Gastroesophageal sphincter (tissue), 3 donors: Measurements from ENCODE around the gene TRIM7.

ENCODE experiments used
- EP300 ChIP-seq: sonication (generic); formaldehyde crosslinking; IDR thresholded peaks from one replicate; pipeline ENCODE4 v1.6.1; 2017; ENCODE audit warnings: antibody characterized with exemption, mild to moderate bottlenecking
- POLR2A ChIP-seq, 2 donors: fragments of 450-650 bp; IDR thresholded peaks; one replicate each; pipeline ENCODE4 v1.6.1; 2017; ENCODE audit warnings: antibody characterized with exemption in 2 of 2, mild to moderate bottlenecking in 2 of 2, moderate library complexity in 1 of 2
- POLR2AphosphoS5 ChIP-seq: sonication (generic); formaldehyde crosslinking; IDR thresholded peaks from one replicate; pipeline ENCODE4 v1.6.1; 2017; ENCODE audit warnings: antibody characterized with exemption
- TF ChIP-seq, protein P1 (sequence below), 4 experiments: fragments of 200-600 bp in 2 of 4; fragments of 450-650 bp in 2 of 4; sonication (generic) in 1 of 4; IDR thresholded peaks; one replicate each; pipeline ENCODE4 v1.5.1; 2017 to 2019; ENCODE audit warnings: antibody characterized with exemption in 4 of 4, mild to moderate bottlenecking in 2 of 4, moderate library complexity in 2 of 4

DNA sequence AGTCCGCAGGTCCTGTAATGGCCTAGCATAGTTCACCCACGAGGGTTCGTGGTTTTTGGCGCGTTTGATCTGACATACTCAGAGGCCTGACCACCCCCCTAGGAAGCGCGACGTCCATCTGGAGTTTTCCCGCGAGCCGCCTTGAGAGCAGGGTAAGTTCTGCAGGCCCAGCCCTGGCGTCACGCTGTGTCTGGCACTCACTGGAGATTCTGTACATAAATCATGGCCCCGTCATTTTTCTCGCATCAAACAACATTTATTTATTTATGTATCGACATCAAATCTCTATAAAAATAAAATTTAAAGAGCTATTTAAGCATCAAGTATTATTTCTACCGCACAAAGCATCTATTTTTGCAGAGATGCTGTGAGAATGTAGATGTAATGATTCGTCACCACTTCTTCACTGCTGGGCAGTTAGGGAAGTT, 17.6 kb upstream of the TRIM7 start:
- no peak for TF ChIP-seq EP300
- no peak for TF ChIP-seq POLR2A (IDR thresholded peaks at IDR 0.05)
- TF ChIP-seq, protein P1, sequence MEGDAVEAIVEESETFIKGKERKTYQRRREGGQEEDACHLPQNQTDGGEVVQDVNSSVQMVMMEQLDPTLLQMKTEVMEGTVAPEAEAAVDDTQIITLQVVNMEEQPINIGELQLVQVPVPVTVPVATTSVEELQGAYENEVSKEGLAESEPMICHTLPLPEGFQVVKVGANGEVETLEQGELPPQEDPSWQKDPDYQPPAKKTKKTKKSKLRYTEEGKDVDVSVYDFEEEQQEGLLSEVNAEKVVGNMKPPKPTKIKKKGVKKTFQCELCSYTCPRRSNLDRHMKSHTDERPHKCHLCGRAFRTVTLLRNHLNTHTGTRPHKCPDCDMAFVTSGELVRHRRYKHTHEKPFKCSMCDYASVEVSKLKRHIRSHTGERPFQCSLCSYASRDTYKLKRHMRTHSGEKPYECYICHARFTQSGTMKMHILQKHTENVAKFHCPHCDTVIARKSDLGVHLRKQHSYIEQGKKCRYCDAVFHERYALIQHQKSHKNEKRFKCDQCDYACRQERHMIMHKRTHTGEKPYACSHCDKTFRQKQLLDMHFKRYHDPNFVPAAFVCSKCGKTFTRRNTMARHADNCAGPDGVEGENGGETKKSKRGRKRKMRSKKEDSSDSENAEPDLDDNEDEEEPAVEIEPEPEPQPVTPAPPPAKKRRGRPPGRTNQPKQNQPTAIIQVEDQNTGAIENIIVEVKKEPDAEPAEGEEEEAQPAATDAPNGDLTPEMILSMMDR (IDR thresholded peaks at IDR 0.05) = peak in 2 of 4 experiments; percentile 42 to 57
- TF ChIP-seq POLR2AphosphoS5 = no peak
